Parathyroid adenoma (tissue), 2 donors: ENCODE results near the gene ARHGAP22.

Experiments
- H2AFZ ChIP-seq: fragments of 300-600 bp; sonication (generic); one replicate; pipeline ENCODE4 v1.7.0; 2017; ENCODE audit warnings: antibody characterized with exemption, mild to moderate bottlenecking
- H3K27ac ChIP-seq: fragments of 300-600 bp; sonication (generic); one replicate; pipeline ENCODE4 v1.7.0; 2017
- H3K27me3 ChIP-seq: fragments of 300-600 bp; sonication (generic); one replicate; pipeline ENCODE4 v1.7.0; 2017; ENCODE audit warnings: low read length; ENCODE audit not compliant: control insufficient read depth, insufficient read depth
- H3K36me3 ChIP-seq: fragments of 300-600 bp; sonication (generic); one replicate; pipeline ENCODE4 v1.7.0; 2017; ENCODE audit warnings: low read length; ENCODE audit not compliant: control insufficient read depth, insufficient read depth
- H3K4me1 ChIP-seq: fragments of 300-600 bp; sonication (generic); one replicate; pipeline ENCODE4 v1.7.0; 2017; ENCODE audit warnings: control low read depth
- H3K4me2 ChIP-seq: fragments of 300-600 bp; sonication (generic); one replicate; pipeline ENCODE4 v1.7.0; 2017; ENCODE audit warnings: low read length
- H3K4me3 ChIP-seq: fragments of 300-600 bp; sonication (generic); one replicate; pipeline ENCODE4 v1.7.0; 2017; ENCODE audit warnings: low read depth, low read length
- H3K79me2 ChIP-seq: fragments of 300-600 bp; sonication (generic); one replicate; pipeline ENCODE4 v1.7.0; 2017; ENCODE audit warnings: control low read depth
- H3K9ac ChIP-seq: fragments of 300-600 bp; sonication (generic); one replicate; pipeline ENCODE4 v1.7.0; 2017; ENCODE audit warnings: mild to moderate bottlenecking
- H3K9me3 ChIP-seq: fragments of 300-600 bp; sonication (generic); one replicate; pipeline ENCODE4 v1.7.0; 2017; ENCODE audit warnings: low read length; ENCODE audit not compliant: control insufficient read depth
- CTCF ChIP-seq: fragments of 300-600 bp; sonication (generic); IDR thresholded peaks from one replicate; pipeline ENCODE4 v1.7.0; 2017; ENCODE audit warnings: antibody characterized with exemption, mild to moderate bottlenecking
- donor health status: primary hyperparathyroidism.

ARHGAP22 gene

GRCh38 chr10:48468866-48469511 is 135.9 kb downstream of the ARHGAP22 start:
- H2AFZ ChIP-seq: peak overlapping the region; percentile 65
- TF ChIP-seq CTCF: no peak
- H3K27ac ChIP-seq: peak overlapping the region; percentile 61
- H3K4me3 ChIP-seq: no peak overlapping the region
- H3K36me3 ChIP-seq: no peaks in the 10 kb centered on the region
- H3K4me2 ChIP-seq: no peak overlapping the region
- peaks cover 61% of the 10 kb centered on the region for H3K4me1 ChIP-seq
- H3K9ac ChIP-seq: no peak overlapping the region
- no peaks in the 10 kb centered on the region for H3K9me3 ChIP-seq
- peaks cover 2% of the 10 kb centered on the region for H3K79me2 ChIP-seq
- H3K27me3 ChIP-seq: no peaks in the 10 kb centered on the region

- no peak overlapping the region for H3K4me2 ChIP-seq
- H3K9me3 ChIP-seq: no peaks in the 10 kb centered on the region
- peak overlapping the region; percentile 61 for H3K27ac ChIP-seq
- peaks cover 69% of the 10 kb centered on the region for H3K4me1 ChIP-seq
- no peaks in the 10 kb centered on the region for H3K36me3 ChIP-seq
- peaks cover 2% of the 10 kb centered on the region for H3K79me2 ChIP-seq
- H2AFZ ChIP-seq: peak overlapping the region; percentile 41
- no peak for TF ChIP-seq CTCF
- no peak overlapping the region for H3K4me3 ChIP-seq
- no peak overlapping the region for H3K9ac ChIP-seq
- no peaks in the 10 kb centered on the region for H3K27me3 ChIP-seq
Observed at GRCh38 chr10:48468130-48468790, 136.6 kb downstream of the ARHGAP22 start.

GRCh38 chr10:48467669-48468068 is 137.2 kb downstream of the ARHGAP22 start:
- Histone ChIP-seq H3K36me3 (no peaks in the 10 kb centered on the region), H2AFZ (peak overlapping the region; percentile 41), H3K9me3 (no peaks in the 10 kb centered on the region), H3K27me3 (no peaks in the 10 kb centered on the region), H3K27ac (peak overlapping the region; percentile 61), H3K9ac (no peak overlapping the region), H3K4me2 (no peak overlapping the region), H3K79me2 (peaks cover 2% of the 10 kb centered on the region), H3K4me3 (no peak overlapping the region), H3K4me1 (peaks cover 75% of the 10 kb centered on the region)
- TF ChIP-seq CTCF: no peak

- Histone ChIP-seq H3K36me3 (no peaks in the 10 kb centered on the region), H3K79me2 (peaks cover 2% of the 10 kb centered on the region), H3K4me1 (peaks cover 82% of the 10 kb centered on the region), H3K27me3 (no peaks in the 10 kb centered on the region), H3K27ac (no peak overlapping the region), H3K4me3 (no peak overlapping the region), H2AFZ (peak overlapping the region; percentile 18), H3K9ac (no peak overlapping the region), H3K9me3 (no peaks in the 10 kb centered on the region), H3K4me2 (no peak overlapping the region)
- TF ChIP-seq CTCF: no peak
Observed at GRCh38 chr10:48466611-48467240, 138.1 kb downstream of the ARHGAP22 start.
